PFSK-1 (cell line): ENCODE results near the gene SNAP25.

ENCODE experiments used
- FOXP2 ChIP-seq: optimal IDR thresholded peaks from 2 replicates; pipeline ENCODE3; 2011; ENCODE audit warnings: borderline replicate concordance, control low read depth, inconsistent platforms; ENCODE audit not compliant: insufficient read depth; ENCODE audit errors: extremely low read length, extremely low read depth
- POLR2AphosphoS5 ChIP-seq: IDR thresholded peaks from 2 replicates; pipeline ENCODE4 v1.6.1; 2012; ENCODE audit warnings: low read depth, mild to moderate bottlenecking, control low read depth, low read length, moderate library complexity
- REST ChIP-seq, 2 experiments: IDR thresholded peaks; 2 replicates each; pipeline versions ENCODE4 v1.6.1 to v1.8.0; 2011 to 2012; ENCODE audit warnings: low read depth in 2 of 2, low read length in 2 of 2, control low read depth in 1 of 2, inconsistent platforms in 1 of 2, mild to moderate bottlenecking in 1 of 2, moderate library complexity in 1 of 2; ENCODE audit not compliant: insufficient read depth in 1 of 2
- SIN3A ChIP-seq: IDR thresholded peaks from 2 replicates; pipeline ENCODE4 v1.6.1; 2012; ENCODE audit warnings: mild to moderate bottlenecking, low read length, moderate library complexity, borderline replicate concordance; ENCODE audit not compliant: insufficient read depth
- TAF1 ChIP-seq: IDR thresholded peaks from 2 replicates; pipeline ENCODE4 v1.6.1; 2012; ENCODE audit warnings: low read length, control low read depth, borderline replicate concordance; ENCODE audit not compliant: insufficient read depth

SNAP25 gene

GRCh38 chr20:10192171-10192570, 26.5 kb upstream of the SNAP25 start:
- TF ChIP-seq TAF1 (no peak), FOXP2 (no peak), SIN3A (no peak), REST (IDR thresholded peaks at IDR 0.05; ENCODE audit: insufficient read depth in 1 of 2, low read depth in 2 of 2, low read length in 2 of 2) (no peak), POLR2AphosphoS5 (no peak)

- TF ChIP-seq TAF1 (no peak), FOXP2 (no peak), SIN3A (no peak), POLR2AphosphoS5 (no peak), REST (IDR thresholded peaks at IDR 0.05; ENCODE audit: insufficient read depth in 1 of 2, low read depth in 2 of 2, low read length in 2 of 2) (no peak)
Measured at GRCh38 chr20:10194166-10194565, 24.5 kb upstream of the SNAP25 start.

GRCh38 chr20:10200330-10200729, 18.3 kb upstream of the SNAP25 start:
- no peak for TF ChIP-seq POLR2AphosphoS5
- TF ChIP-seq SIN3A = no peak
- no peak for TF ChIP-seq REST (IDR thresholded peaks at IDR 0.05; ENCODE audit: insufficient read depth in 1 of 2, low read depth in 2 of 2, low read length in 2 of 2)
- no peak for TF ChIP-seq FOXP2
- TF ChIP-seq TAF1 = no peak

- no peak for TF ChIP-seq FOXP2
- no peak for TF ChIP-seq POLR2AphosphoS5
- TF ChIP-seq TAF1 = no peak
- TF ChIP-seq SIN3A = no peak
- TF ChIP-seq REST (IDR thresholded peaks at IDR 0.05; ENCODE audit: insufficient read depth in 1 of 2, low read depth in 2 of 2, low read length in 2 of 2) = no peak
Measured at GRCh38 chr20:10201321-10201870, 17.2 kb upstream of the SNAP25 start.

GRCh38 chr20:10209091-10209490, 9.5 kb upstream of the SNAP25 start:
- TF ChIP-seq SIN3A (no peak), REST (IDR thresholded peaks at IDR 0.05; ENCODE audit: insufficient read depth in 1 of 2, low read depth in 2 of 2, low read length in 2 of 2) (no peak), POLR2AphosphoS5 (no peak), TAF1 (no peak), FOXP2 (no peak)
